ENCODE measurements around the gene ARSG.

The ARSG gene

GRCh38 chr17:68456339-68457167, 165.3 kb downstream of the ARSG start:
- DNase-seq: no peak

GRCh38 chr17:68457168-68457538, 165.9 kb downstream of the ARSG start, which contains the start of gene WIPI1:
TSS of gene WIPI1 (minus strand) at chr17:68457496. CDS start at chr17:68457421, 75 bp downstream.
- DNase-seq: no peak

GRCh38 chr17:68457539-68458259, 166.4 kb downstream of the ARSG start:
- peak; percentile 71 for DNase-seq

GRCh38 chr17:68458260-68459036, 167.2 kb downstream of the ARSG start:
- DNase-seq: no peak

GRCh38 chr17:68459037-68459639, 167.8 kb downstream of the ARSG start:
- DNase-seq: no peak

GRCh38 chr17:68460146-68460545, 168.9 kb downstream of the ARSG start:
- DNase-seq: no peak

GRCh38 chr17:68460715-68461114, 169.4 kb downstream of the ARSG start:
- no peak for DNase-seq

GRCh38 chr17:68461122-68461539, 169.8 kb downstream of the ARSG start:
- no peak for DNase-seq

- no peak for DNase-seq
Observed at GRCh38 chr17:68461589-68461988, 170.3 kb downstream of the ARSG start.

- DNase-seq: peak; percentile 69
Observed at GRCh38 chr17:68462381-68463210, 171.3 kb downstream of the ARSG start.

GRCh38 chr17:68463211-68464019, 172.1 kb downstream of the ARSG start:
- DNase-seq: no peak

- no peak for DNase-seq
Observed at GRCh38 chr17:68468334-68468733, 177.0 kb downstream of the ARSG start.

GRCh38 chr17:68468788-68469187, 177.5 kb downstream of the ARSG start:
- DNase-seq: no peak
